ENCODE measurements around the gene NTSR1.
"Not testable (repeated sequence)": the region's sequence is repeated elsewhere in the genome, so short reads cannot be mapped to it uniquely, and the experiment has no call there.

NTSR1 gene

DNA sequence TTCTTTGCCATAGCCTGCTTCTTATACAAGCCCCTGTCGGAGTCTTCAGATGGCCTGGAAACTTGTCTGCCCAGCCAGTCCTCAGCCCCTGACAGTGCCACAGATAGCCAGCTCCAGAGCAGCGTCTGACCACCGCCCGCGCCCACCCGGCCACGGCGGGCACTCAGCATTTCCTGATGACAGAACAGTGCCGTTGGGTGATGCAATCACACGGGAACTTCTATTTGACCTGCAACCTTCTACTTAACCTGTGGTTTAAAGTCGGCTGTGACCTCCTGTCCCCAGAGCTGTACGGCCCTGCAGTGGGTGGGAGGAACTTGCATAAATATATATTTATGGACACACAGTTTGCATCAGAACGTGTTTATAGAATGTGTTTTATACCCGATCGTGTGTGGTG is 36.9 kb upstream of the NTSR1 start:
- in situ Hi-C loops (cut with HindIII; ENCODE audit: low sequenced_read_pairs), result no loop called here

DNA sequence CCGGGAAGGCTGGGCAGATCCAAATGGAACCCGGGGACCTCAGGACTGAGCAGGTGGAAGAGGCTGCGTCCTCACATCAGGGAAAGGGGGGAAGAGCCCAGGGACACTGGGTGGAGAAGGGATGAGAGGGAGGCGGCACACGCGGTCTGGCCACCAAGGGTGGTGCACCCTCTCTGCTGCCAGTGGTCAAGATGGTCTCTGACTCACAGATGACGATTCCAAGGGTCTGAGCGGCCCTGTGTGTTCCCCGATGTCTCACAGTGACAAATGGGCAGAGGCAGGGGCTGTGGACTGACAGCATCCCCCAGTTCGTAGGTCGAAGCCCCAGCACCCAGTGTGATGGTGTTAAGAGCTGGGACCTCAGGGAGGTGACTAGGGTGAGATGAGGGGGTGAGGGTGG is 34.3 kb upstream of the NTSR1 start:
- in situ Hi-C loops (cut with HindIII; ENCODE audit: low sequenced_read_pairs), result no loop called here

DNA sequence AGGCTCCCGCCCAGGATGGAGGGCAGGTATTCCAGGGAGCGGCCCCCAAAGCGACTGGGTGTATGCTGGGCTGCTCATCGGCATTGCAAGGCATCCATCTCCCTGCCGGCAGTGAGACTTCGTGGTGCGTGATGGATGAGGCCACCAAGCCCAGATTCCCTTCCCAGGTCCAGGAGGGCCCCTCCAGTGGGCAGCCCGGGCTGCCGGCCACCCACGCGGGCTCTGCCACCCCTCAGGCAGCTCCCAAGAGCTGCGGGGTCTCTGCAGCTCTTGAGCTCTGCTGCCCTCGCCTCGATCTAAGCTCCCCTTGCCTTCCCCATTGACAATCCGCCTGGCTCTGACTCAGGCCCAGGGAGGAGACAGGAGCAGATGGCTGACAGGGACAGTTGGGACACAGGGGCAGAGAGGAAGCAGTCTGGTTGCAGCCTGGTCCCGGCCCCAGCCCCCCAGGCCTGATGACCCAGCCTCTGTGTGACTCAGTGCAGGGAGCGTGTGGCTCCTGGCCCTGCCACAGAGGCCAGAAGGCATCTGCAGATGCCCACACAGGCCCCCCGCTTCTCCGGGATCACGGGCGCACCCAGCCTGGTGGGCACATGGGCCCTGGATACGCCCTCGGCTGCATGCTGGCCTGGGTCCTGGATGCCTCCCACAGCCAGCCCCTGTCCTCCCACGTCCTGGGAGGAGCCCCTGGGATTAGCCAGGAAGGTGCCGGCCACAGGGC is 33.3 kb upstream of the NTSR1 start:
- in situ Hi-C loops (cut with HindIII; ENCODE audit: low sequenced_read_pairs), result no loop called here

DNA sequence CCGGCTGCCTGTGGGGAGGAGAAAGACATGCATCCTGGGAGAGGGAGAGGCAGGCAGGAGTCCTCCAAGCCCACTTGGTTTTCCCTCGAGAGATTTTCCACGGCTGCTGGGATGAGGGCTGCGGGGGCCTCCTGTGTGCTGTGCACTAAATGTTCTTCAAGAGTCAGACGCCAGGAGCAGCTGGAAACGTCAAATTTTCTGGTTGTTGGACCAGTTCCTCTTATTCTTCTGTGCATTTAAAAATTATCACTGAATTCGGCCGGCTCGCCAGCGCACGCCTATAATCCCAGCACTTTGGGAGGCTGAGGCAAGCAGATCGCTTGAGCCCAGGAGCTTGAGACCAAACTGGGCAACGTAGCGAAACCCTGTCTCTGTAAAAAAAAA is 32.8 kb upstream of the NTSR1 start:
- in situ Hi-C loops (cut with HindIII; ENCODE audit: low sequenced_read_pairs), result no loop called here

DNA sequence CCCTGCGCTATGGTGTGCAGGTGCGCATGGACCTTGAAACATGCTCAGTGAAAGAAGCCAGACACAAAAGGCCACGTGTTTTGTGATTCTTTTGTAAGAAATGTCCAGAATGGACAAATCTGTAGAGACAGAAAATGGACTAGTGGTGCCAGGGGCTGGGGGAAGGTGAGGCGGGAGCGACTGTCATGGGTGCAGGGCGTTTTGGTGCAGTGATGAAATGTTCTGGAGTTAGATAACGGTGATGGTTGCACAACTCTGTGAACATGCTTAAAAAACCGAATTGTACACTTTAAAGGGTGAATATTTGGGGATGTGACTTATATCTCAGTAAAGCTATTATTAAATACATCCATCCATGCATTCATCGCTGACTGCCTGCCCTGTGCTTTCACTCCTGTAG is 31.7 kb upstream of the NTSR1 start:
- in situ Hi-C loops (cut with HindIII; ENCODE audit: low sequenced_read_pairs), result no loop called here

DNA sequence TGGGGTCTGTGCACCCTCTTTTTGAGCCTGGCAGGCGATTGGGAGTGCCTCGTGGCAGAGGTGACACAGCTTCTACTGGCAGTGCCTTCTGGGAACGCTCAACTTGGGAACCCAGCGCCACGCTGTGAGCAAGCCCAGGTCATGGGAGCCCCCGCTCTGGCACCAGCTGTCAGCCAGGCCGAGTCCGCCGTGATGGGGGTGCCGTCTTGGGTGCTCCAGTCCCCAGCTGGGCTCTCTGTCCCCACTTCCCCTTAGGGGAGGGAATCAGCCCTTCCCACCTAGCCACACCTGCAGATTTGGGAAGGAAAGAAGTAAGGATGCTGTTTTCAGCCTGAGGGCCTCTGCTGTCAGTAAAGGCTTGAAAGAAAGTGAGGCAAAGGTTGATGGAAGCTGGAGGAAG is 31.0 kb upstream of the NTSR1 start:
- in situ Hi-C loops (cut with HindIII; ENCODE audit: low sequenced_read_pairs), result no loop called here

DNA sequence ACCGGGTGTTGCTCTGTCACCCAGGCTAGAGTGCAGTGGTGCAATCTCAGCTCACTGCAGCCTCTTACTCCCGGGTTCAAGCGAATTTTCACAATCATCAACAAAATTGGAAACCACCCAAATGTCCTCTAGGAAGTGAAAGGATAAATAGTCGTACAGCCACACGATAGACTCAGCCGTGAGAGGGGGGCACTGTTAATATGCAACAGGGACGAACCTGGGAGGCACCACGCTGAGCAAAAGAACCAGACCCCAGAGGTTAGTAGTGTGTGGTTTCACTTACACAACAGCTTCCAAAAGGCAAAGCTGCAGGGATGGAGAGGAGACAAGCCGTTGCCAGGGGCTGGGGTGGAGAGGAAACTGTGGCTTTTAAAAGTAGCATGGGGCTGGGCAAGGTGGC is 30.1 kb upstream of the NTSR1 start:
- in situ Hi-C loops (cut with HindIII; ENCODE audit: low sequenced_read_pairs), result no loop called here

DNA sequence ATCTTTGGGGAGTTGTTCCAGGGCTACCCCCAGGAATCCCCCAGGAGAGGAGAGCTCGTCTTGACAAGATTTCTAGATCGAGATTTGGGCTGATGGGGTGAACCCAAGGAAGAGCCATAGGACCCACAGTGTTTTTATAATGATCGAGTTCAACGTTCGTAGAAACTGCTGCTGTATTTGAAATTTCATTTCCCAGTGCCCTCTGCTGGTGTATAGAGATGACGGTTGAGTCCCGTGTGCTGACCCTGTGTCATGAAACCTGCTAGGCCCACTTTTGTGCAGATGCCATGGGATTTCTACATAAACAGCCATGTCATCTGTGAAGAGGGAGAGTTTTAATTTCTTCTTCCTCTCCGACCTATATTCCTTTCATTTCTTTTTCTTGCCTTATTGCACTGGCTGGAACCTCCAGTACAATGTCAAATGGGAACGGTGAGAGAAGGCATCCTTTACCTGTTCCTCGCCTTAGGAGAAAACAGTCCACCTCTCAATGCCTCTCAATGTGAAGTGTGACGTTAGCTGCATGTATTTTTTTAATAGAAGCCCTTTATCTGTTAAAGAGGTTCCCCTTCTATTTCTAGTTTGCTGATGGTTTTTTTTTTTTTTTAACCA is 28.6 kb upstream of the NTSR1 start:
- in situ Hi-C loops (cut with HindIII; ENCODE audit: low sequenced_read_pairs), result no loop called here

DNA sequence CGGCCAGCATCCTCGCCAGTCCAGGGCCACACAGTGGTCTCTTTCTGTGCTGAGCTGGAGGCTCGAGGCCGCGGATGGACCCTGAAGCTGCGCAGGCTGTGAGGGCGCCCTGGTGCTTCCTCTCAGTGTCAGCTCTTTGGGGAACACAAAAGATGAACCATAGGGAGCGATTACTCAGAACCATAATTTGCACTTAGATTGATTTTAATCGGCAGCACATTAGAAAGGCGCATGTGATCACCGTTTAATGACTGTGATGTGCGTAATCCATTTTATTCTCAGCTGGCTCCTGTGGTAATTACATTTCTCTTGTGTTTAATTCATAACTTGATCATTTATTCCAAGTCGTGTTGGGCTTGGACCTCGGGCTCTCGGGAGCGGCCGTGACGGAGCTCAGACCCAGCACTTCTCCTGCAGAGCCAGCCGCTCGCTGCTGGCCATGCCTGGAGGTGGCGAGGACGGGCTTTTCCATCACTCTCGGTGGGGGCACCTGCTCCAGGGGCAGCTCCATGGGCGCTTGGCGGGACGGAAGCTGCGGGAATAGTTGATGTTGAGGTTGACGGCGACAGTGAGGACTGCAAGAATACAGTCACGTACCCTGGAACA is 25.6 kb upstream of the NTSR1 start:
- in situ Hi-C loops (cut with HindIII; ENCODE audit: low sequenced_read_pairs), result no loop called here

DNA sequence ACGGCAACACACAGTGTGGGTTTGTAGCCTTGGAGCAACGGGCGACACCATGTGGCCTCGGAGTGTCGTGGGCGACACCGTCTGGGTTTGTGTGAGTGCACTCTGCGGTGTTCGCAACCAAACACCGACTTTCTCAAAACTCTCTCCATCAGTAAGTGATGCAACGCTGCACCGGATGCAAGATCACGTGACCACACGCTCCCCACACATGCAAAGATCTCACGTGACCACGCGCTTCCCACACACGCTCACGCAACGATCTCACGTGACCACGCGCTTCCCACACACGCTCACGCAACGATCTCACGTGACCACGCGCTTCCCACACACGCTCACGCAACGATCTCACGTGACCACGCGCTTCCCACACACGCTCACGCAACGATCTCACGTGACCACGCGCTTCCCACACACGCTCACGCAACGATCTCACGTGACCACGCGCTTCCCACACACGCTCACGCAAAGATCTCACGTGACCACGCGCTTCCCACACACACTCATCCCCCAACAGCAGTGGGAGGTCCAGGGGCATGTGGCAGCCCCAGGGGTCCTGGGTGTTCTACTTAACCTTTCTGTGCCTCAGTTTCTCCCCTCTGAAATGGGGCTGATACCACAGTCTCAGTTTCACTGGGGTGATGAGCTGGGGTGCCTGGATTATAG is 24.8 kb upstream of the NTSR1 start:
- in situ Hi-C loops (cut with HindIII; ENCODE audit: low sequenced_read_pairs), result not testable (repeated sequence)

DNA sequence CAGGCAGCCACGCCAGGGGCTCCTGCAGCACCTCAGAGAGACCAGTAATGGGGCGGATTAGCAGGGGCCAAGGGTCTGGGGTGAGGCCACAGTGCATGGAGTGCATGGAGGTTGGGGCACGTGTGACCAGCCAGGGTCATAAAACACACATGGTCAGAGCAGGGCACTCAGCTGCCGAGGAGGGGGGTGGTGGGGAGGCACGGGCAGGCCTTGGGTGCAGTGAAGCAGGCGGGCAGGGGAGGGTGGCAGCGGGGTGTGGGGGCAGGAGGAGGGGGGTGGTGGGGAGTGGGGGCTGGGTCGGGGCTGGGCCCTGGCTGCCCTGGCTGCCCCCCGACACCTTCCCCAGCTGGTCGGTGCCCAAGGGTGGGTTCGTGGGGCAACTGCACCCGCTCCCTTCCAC is 23.7 kb upstream of the NTSR1 start:
- in situ Hi-C loops (cut with HindIII; ENCODE audit: low sequenced_read_pairs), result no loop called here

DNA sequence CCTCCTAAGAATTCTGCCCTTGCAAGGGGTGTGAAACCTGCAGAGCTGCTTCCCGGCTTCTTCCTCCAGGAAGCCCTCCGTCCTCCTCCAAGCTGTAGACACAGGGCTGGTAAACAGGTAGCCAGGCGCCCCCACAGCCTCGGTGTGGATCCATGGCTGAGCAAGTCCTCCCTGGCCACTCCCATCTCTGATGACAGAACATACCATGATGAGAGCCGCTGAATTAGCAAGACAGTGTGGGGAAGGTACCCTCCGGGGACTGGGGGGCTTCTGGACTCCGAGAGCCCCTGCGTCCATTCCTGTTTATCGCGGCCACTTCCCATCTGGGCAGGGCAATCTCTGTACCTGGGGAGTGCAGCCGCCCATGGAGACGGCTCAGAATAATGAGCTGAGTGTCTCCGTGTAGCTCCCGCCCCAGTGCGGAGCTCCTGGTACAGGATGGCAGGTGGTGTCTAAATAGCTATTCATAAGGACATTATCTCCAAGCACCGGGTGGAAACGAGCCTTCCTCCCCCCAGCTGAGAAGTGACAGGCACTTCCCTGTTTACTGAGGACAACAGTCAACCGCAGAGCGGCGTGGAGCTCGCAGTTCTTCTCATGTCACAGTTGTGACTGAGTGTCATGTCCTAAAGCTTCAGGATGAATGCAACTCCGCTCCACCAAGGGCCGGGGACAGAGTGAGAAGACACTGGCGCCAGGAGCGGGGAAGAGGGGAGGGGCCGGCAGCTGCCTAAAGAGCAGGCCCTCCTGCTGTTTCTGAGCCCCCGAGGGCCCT is 22.7 kb upstream of the NTSR1 start:
- in situ Hi-C loops (cut with HindIII; ENCODE audit: low sequenced_read_pairs), result no loop called here

DNA sequence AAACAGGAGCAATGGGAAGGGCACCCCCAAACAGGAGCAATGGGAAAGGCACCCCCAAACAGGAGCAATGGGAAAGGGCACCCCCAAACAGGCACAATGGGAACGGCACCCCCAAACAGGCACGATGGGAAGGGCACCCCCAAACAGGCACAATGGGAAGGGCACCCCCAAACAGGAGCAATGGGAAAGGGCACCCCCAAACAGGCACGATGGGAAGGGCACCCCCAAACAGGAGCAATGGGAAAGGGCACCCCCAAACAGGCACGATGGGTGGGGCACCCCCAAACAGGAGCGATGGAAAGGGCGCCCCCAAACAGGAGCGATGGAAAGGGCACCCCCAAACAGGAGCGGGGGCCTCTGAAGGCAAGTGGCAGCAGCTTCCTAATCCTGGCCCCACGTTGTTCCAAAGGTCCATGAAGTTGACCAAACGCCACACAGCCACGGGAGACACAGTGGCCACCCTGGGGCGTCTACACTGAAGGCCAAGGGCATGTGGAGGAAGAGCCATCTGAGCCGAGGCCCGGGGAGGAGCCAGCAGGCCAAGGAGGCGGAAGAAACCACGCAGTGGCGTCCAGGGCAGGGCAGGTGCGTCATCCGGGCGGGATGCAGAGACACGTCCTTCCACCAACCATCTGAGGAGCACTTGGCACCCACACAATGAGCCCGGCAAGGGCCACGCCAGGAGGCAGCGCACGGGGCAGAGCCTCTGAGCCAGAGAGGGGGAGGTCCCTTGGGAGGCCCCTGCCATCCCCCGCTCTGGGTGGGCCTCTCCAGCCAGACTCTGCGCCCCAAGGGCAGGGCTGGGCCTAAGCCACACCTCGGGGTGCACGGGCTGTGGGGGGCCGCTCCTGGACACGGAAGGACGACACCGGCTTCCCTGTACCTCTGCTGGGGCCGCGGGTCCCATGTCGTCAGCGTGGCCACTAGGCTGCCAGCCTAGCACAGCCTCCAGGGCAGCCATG is 21.5 kb upstream of the NTSR1 start:
- in situ Hi-C loops (cut with HindIII; ENCODE audit: low sequenced_read_pairs), result no loop called here

DNA sequence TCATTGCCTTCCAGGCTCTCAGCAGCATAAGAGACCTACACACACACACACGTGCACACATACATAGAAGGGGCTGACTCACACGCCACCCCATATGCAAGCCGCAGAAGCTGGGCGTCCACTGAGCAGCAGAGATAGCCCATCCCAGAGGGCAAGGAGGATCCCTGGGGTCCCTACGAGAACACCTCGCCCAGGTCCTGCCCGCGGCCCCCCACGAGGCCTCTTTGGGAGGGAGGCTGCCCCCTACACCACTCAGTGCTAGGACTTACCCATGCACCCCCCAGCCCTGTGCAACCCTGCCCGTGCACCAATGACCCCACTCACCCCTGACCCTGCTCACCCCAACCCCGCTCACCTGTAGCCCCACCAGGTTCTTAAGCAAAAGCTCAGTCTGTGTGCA is 20.6 kb upstream of the NTSR1 start:
- in situ Hi-C loops (cut with HindIII; ENCODE audit: low sequenced_read_pairs), result no loop called here

DNA sequence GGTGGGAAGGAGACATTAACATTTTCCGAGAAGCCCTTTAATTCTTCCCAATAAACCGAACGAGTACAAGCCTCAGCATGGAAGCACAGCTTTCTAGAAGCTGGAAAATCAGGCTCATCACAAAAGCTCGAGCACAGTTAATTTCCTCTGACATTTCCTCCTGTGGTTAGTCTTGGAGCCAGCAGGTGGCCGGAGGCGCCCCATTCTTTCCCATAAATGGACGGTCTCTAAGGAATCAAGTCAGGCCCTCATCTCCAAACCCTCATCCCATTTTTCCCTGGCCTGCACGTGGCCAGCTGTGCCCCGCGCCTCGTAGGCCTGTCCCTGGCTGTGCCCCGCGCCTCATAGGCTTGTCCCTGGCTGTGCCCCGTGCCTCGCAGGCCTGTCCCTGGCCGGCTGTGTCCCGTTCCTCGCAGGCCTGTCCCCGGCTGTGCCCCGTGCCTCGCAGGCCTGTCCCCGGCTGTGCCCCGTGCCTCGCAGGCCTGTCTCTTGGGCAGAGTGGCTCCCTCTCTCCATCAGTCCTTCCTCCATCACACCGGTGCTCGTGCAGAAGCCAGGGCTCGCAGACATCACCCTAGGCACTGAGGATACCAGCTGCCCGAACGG is 19.7 kb upstream of the NTSR1 start:
- in situ Hi-C loops (cut with HindIII; ENCODE audit: low sequenced_read_pairs), result no loop called here

DNA sequence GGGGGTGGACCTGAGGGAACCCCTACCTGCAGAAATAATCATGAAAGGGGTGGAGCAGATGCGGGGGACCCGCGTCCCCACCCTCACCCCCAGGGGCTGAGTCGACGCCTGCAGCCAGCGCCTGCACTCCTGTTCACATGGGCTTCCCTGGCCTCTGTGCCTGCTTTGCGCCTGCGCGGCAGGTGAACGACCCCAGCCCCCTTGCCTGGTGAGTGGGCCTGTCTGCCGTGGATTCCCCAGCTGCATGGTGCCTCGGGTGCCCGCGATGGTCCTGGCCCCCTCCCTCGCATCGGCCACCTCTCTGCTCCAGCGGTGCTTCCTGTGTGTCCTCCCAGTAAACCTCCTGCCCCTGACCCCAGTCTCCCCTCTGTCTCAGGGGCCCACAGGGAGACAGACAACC is 18.8 kb upstream of the NTSR1 start:
- in situ Hi-C loops (cut with HindIII; ENCODE audit: low sequenced_read_pairs), result no loop called here

DNA sequence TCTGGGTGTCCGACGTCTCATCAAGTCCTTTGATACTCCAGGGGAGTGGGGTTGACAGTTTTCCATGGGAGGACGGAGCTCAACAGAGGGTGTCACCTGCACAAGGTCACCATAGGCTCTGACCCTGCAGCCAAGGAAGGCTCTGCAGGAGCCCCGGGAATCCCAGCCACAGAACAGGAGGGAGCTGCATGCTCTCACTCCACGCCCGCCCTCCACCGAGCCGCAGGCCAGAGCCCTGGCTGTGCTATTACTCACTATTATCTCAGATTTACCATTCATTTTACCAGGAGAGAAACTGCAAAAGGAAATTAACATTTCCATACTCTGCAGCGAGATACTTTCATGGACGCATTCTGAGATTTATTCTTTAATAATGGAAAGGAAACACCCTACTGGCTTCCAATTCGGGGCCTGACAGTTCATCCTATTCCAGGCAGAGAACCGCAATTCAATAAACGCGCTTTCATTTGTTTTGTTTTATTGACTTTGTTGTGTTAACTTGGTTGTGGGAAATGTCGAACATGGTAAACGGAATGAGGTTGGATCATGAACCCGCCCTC is 18.3 kb upstream of the NTSR1 start:
- in situ Hi-C loops (cut with HindIII; ENCODE audit: low sequenced_read_pairs), result no loop called here

DNA sequence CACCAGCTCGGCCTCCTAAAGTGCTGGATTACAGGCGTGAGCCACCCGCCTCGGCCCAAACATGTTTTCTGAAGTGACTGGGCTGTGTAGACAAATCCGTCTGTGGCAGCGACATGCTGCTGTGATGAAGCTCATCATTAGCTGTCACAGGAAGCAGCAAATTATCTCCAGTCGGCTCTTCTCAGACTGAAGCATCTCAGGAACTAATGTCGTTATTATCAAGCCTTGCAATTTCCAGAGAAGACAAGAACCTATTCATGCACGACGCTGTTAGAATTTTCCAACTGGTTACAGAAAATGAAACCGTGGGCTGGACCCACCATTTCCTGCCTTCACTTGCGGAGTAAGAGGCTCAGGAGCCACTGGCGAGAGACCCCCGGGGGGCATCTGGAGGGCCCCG is 17.1 kb upstream of the NTSR1 start:
- in situ Hi-C loops (cut with HindIII; ENCODE audit: low sequenced_read_pairs), result no loop called here

DNA sequence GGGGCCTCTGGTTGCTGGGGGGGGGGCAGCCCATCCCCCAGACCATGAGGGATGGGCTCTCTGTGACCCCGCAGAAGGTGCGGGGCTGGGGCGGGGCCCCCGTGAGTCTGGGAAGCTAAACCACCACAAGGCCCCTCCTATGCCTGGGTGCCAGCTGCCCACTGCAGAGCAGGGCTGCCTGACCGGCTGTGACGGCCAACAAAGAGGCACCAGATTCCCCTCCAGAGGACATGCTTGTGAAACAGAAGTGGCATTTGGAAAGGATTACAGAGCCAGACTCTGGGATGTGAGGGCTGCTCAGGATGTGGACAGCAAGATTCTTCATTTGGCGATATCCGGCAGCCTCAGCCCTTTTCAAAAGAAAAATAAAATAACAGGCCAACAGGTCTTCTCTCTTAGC is 16.5 kb upstream of the NTSR1 start:
- in situ Hi-C loops (cut with HindIII; ENCODE audit: low sequenced_read_pairs), result no loop called here
